Glutamatergic neuron (in vitro differentiated cells): ENCODE measurements around the gene SLCO3A1. TPM values are rescaled to one million over a fixed set of nuclear protein-coding genes. Genes with fewer than 3 reads are reported as not detected.
A peak's percentile ranks its signal among the peaks of the same experiment; 100 is the strongest.

Experiments used
- DNase-seq: peaks from one replicate; pipeline ENCODE4 v3.0.0; 2022
- H3K27ac Mint-ChIP-seq: one replicate; pipeline ENCODE4 v1.8.0; 2020; ENCODE audit warnings: mild to moderate bottlenecking, mixed read lengths, inconsistent platforms; ENCODE audit not compliant: unreplicated experiment
- H3K27me3 Mint-ChIP-seq: one replicate; pipeline ENCODE4 v1.8.0; 2020; ENCODE audit warnings: mild to moderate bottlenecking, moderate library complexity, mixed read lengths, inconsistent platforms; ENCODE audit not compliant: unreplicated experiment
- H3K36me3 Mint-ChIP-seq: one replicate; pipeline ENCODE4 v1.8.0; 2020; ENCODE audit warnings: mild to moderate bottlenecking, mixed read lengths, inconsistent platforms; ENCODE audit not compliant: unreplicated experiment
- H3K4me1 Mint-ChIP-seq: one replicate; pipeline ENCODE4 v1.8.0; 2020; ENCODE audit warnings: mild to moderate bottlenecking, low read depth, mixed read lengths, inconsistent platforms; ENCODE audit not compliant: unreplicated experiment
- H3K4me3 Mint-ChIP-seq: one replicate; pipeline ENCODE4 v1.8.0; 2020; ENCODE audit warnings: mild to moderate bottlenecking, mixed read lengths, inconsistent platforms; ENCODE audit not compliant: unreplicated experiment
- H3K9me3 Mint-ChIP-seq: one replicate; pipeline ENCODE4 v1.8.0; 2020; ENCODE audit warnings: mild to moderate bottlenecking, moderate library complexity, mixed read lengths, inconsistent platforms; ENCODE audit not compliant: unreplicated experiment
- CTCF ChIP-seq: fragments of 200-600 bp; sonication (generic); IDR thresholded peaks from one replicate; pipeline ENCODE4 v1.5.0; 2021; ENCODE audit not compliant: partially characterized antibody, unreplicated experiment
- total RNA-seq: library from RNA; stranded (reverse); fragmentation: NEBNext Ultra II Directional; extraction: Animal tissue kit (Norgen Biotek cat#: 25700); gene quantifications from one replicate; pipeline ENCODE4 v1.2.1, GENCODE V29; 2021; ENCODE audit not compliant: unreplicated experiment

Gene SLCO3A1
- total RNA-seq, 1 donor from 2014 or later, result 27.9 TPM

- peak; percentile 23 for TF ChIP-seq CTCF
- DNase-seq, result no peak
- H3K4me3 Mint-ChIP-seq, result no peak overlapping the region
These were observed 115.1 kb downstream of the SLCO3A1 start for GRCh38 chr15:91968610-91969009.

DNA sequence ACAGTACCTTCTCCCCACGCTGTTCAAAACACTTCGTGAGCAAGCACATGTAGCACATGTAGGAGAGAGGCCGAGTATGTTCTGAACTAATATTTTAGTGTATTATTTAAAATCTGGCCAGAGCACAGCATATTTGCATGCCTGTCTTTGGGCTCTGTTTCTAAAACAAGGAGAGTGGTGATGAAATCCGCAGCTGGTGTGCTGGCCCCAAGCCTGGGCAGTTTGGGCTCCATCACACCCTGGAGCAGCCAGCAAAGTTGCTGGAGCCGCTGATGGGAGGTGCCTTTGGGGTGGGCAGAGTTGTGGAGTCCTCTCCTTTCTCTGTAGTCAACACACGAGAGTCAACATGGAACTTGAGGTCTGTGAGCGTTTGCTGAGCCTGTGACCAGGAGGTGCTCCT is 116.6 kb downstream of the SLCO3A1 start:
- no peaks in the 10 kb centered on the region for H3K36me3 Mint-ChIP-seq
- no peak overlapping the region for H3K4me3 Mint-ChIP-seq
- DNase-seq, result no peak
- no peak for TF ChIP-seq CTCF
- H3K27ac Mint-ChIP-seq, result no peak overlapping the region
- peaks cover 8% of the 10 kb centered on the region for H3K27me3 Mint-ChIP-seq
- peaks cover 14% of the 10 kb centered on the region for H3K4me1 Mint-ChIP-seq
- H3K9me3 Mint-ChIP-seq, result peaks cover 6% of the 10 kb centered on the region

More at GRCh38 chr15:91968610-91969009, 115.1 kb downstream of the SLCO3A1 start:
- Mint-ChIP-seq H3K9me3 (peaks cover 6% of the 10 kb centered on the region), H3K36me3 (peaks cover 1% of the 10 kb centered on the region), H3K27me3 (peaks cover 6% of the 10 kb centered on the region), H3K4me1 (peaks cover 15% of the 10 kb centered on the region), H3K27ac (no peak overlapping the region)

GRCh38 chr15:91973481-91973880 is 120.0 kb downstream of the SLCO3A1 start:
- no peak for DNase-seq
- Mint-ChIP-seq H3K4me1 (no peaks in the 10 kb centered on the region), H3K4me3 (no peak overlapping the region), H3K36me3 (no peaks in the 10 kb centered on the region), H3K9me3 (peaks cover 5% of the 10 kb centered on the region), H3K27ac (no peak overlapping the region), H3K27me3 (peaks cover 6% of the 10 kb centered on the region)
- TF ChIP-seq CTCF, result no peak

- H3K9me3 Mint-ChIP-seq, result peaks cover 5% of the 10 kb centered on the region
- H3K27me3 Mint-ChIP-seq, result peaks cover 6% of the 10 kb centered on the region
- TF ChIP-seq CTCF, result no peak
- H3K4me3 Mint-ChIP-seq, result no peak overlapping the region
- H3K27ac Mint-ChIP-seq, result no peak overlapping the region
- no peaks in the 10 kb centered on the region for H3K4me1 Mint-ChIP-seq
- no peaks in the 10 kb centered on the region for H3K36me3 Mint-ChIP-seq
- DNase-seq, result no peak
These were observed 120.8 kb downstream of the SLCO3A1 start for GRCh38 chr15:91974321-91974720.

- H3K27me3 Mint-ChIP-seq, result peaks cover 6% of the 10 kb centered on the region
- TF ChIP-seq CTCF, result no peak
- H3K4me1 Mint-ChIP-seq, result peaks cover 4% of the 10 kb centered on the region
- DNase-seq, result no peak
- H3K4me3 Mint-ChIP-seq, result no peak overlapping the region
- H3K27ac Mint-ChIP-seq, result no peak overlapping the region
- H3K9me3 Mint-ChIP-seq, result peaks cover 5% of the 10 kb centered on the region
- H3K36me3 Mint-ChIP-seq, result no peaks in the 10 kb centered on the region
These were observed 121.9 kb downstream of the SLCO3A1 start for GRCh38 chr15:91975241-91975978.
